Activated CD4-positive, alpha-beta T cell treated with anti-CD3 and anti-CD28 coated beads, Interleukin-2, amount 50 U/mL, for 48 hours (primary cell): ENCODE data around the gene ARPC1B.
"Not testable (repeated sequence)": the region's sequence is repeated elsewhere in the genome, so short reads cannot be mapped to it uniquely, and the experiment has no call there.

ENCODE experiments used
- DNase-seq, 2 experiments: peaks; one replicate each; pipeline ENCODE4 v3.0.0-alpha.2; 2020

Gene ARPC1B

DNA sequence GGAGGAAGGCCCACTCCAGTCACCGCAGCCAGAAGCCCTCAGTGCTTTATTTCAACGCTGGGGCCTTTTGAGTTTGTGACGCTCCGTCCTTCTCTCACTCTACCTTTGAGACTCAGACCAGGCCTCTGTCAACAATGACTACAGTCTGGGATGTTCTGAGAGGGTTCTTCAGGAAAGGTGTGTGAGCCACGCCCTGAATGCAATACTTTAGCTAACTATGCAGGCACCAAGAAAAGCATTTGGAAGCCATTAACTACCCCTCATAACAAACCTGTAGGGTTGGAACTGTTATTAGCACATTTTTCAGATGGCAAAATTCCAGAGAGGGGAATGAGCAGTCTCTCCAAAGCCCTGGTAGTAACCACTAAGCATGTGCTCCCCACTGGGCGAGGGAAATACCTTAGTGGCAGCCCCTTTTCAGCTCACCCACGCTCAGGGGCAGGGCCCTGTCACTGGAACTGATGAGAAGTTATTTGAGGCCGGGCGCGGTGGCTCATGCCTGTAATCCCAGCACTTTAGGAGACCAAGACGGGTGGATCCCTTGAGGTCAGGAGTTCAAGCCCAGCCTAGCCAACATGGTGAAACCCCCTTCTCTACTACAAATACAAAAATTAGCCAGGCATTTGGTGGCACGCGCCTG lies 5.7 kb upstream of the ARPC1B start:
- DNase-seq, result no peak

DNA sequence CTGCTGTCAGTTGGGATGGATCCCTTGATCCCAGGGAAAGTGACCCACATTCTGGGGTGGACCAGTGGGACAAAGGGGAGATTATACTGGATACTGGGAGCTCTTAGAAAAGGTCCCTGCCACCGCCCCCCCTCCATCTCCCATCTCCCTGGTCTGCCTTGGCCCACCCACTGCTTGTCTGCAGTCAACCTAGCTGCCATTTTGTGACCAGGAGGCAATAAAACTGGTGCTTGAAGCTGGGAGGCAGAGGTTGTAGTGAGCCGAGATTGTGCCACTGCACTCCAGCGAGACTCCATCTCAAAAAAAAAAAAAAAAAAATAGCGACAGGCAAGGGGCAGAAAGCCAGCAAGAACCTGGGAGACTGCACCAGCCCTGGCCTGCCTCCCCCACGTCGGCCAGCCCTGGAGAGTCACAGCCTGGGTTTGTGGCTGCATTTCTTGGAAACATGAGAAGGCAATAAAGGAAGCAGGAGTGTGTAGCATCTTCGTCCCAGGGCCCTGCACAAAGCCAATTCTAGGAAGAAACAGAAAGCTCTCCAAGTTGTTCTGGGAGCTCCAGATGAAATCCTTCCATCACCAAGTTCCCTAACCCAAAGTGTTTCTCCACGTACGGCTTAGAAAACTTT lies 4.7 kb upstream of the ARPC1B start:
- DNase-seq, result no peak

GRCh38 chr7:99371376-99371920 lies 3.1 kb upstream of the ARPC1B start:
- DNase-seq, result no peak

- no peak for DNase-seq
Measured at GRCh38 chr7:99372275-99373090, 2.0 kb upstream of the ARPC1B start.

DNA sequence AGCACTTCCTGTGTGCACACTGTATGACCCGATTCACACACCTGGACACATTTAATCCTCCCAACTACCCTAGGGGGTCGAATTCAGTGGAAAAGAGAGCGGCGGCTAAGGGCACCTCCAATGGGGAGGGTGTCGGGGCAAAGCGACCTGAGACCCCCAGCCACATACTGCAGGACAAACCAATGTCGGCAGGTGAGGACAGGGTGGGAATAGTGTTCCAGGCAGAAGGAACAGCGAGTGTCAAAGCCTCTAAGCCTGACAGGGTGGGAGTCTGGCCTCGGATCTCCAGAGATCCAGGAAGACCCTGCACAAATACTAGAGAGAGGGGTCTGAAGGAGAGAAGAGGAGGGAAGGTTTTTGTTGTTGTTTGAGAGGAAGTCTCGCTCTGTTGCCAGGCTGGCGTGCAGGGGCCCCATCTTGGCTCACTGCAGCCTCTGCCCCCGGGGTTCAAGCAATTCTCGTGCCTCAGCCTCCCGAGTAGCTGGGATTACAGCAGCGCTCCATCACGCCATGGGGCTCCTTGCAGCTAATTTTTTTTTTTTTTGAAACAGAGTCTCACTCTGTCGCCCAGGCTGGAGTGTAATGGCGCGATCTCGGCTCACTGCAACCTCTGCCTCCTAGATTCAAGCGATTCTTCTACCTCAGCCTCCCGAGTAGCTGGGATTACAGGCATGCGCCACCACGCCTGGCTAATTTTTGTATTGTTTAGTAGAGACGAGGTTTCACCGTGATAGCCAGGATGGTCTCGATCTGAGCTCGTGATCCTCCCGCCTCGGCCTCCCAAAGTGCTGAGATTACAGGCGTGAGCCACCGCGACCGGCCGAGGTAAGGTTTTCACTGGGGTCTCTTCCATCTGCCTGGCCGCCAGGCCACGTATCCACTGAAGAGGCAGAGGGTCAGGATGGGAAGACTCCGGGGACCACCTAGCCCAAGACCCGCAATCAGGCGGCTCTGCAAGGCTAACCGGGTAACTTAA lies 1.2 kb upstream of the ARPC1B start:
- no peak for DNase-seq

- DNase-seq, result peak; percentile 71 to 76
Measured at GRCh38 chr7:99375070-99375807, 709 bp downstream of the ARPC1B start.

- DNase-seq, result peak; percentile 55 to 67
Measured at GRCh38 chr7:99379043-99379577, 4.6 kb downstream of the ARPC1B start.

DNA sequence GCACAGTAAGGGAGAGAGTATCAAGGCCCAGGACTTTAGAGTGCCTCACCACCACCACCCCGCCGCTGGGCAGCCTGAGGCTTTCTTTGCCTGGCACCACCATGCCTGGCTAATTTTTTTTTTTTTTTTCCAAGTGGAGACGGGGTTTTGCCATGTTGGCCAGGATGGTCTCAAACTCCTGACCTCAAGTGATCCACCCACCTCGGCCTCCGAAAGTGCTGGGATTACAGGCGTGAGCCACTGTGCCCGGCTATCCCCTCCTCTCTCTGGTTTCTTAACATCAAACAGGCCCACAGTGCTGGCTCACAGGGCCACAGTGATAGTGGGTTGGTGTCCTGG lies 5.1 kb downstream of the ARPC1B start:
- DNase-seq, result not testable (repeated sequence)

DNA sequence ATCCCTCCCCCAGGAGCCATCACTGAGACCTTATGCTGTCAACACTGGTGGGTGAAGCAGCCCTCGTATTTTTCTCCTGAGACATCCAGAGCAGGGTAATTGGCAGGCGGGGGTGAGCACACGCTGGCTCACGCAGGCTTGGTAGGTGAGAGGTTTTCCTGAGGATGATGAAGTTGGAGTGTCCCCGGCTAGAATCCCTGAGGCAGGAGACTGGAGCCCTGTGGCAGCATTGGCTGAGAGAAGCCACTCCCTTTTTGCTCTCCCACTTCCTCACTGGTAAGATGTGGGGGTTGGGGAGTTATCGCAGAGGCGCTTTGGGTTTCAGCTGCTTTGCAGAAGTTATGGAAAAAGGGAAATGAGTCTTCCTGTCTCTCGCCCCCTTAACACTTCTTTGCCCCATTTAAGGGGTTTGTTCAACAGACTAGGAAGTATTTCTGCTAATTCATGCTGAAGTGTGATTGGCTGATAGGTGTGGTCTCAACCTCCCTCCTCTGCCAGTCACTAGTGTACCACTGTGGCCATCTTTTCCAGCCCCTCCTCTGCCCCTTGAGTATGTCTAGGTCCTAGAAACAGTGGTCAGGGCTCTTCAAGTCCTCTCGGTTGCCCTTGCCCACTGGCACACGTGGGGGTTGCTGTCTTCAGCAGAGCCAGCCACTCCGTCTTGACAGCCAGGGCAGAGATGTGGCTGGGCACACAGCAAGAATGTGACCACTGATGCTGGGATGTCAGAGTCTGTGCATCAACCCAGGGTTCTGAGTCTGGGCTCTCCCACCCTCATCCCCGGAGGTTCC lies 5.7 kb downstream of the ARPC1B start:
- peak; percentile 60 to 70 for DNase-seq

GRCh38 chr7:99380823-99381663 lies 6.5 kb downstream of the ARPC1B start:
- DNase-seq, result peak; percentile 88 to 91

DNA sequence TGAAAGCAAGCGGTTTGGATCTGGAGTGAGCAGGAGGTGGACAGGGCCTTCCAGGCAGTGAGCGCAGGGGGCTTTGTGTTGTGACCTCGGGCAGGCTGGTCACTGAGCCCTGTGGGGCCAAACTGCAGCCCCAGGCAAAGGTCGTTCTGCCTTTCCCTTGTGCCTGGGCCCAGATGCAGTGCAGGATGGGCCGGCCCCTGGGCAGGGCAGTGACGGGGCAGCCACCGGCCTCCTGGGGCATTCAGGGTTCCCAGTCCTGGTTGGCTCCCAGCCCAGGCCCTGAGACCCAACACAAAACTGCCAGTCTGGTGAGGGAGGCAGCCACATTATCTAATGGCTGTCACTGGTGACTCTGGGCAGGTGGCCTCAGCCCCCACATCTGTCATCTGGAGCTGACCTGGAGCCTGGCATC lies 7.1 kb downstream of the ARPC1B start:
- no peak for DNase-seq

GRCh38 chr7:99383203-99383602 lies 8.7 kb downstream of the ARPC1B start:
- DNase-seq, result no peak

DNA sequence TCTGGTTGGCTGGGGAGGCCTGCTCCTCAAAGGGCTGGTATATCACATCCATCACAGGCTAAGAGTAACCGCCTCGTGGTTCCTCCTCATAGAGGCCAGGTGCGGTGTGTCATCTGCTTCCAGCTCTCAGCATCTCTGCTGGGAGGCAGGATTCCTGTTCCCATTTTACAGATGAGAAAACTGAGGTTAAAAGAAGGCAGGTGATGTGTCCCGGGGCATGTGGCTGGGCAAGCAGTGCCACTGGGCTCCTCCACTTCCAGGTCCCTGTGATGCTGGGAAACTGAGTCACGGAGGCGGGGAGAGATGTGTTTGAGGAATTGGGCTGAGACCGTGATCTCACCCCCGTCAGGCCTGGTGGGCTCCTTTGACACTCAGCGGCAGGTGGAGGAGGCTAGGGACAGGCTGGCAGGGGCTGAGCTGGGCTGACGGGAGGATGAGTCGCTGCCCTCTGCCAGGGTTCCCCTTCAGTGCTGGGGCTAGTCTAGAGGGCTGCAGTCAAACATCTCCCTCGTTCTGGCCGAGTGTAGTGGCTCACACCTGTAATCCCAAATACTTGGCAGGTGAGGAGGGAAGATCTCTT lies 9.4 kb downstream of the ARPC1B start:
- DNase-seq, result no peak

DNA sequence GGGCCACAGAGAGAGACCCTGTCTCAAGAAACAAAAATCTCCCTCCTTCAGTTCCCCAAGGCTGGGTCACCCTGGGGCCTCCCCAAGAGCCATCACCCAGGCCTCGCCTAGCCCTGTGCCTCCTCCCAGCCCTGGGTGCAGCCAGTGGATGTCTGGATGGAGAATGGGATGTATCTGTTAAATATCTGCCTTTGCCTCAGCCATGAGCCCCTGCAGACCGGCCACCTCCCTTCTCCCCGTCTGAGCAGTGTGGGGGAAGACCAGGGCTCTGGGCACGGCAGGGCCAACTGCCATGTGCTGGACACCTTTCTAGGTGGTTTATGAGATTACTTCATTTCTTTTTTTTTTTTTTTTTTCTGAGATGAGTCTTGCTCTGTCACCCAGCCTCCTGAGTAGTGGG lies 10.0 kb downstream of the ARPC1B start:
- no peak for DNase-seq

GRCh38 chr7:99385564-99385963 lies 11.0 kb downstream of the ARPC1B start:
- DNase-seq, result no peak

DNA sequence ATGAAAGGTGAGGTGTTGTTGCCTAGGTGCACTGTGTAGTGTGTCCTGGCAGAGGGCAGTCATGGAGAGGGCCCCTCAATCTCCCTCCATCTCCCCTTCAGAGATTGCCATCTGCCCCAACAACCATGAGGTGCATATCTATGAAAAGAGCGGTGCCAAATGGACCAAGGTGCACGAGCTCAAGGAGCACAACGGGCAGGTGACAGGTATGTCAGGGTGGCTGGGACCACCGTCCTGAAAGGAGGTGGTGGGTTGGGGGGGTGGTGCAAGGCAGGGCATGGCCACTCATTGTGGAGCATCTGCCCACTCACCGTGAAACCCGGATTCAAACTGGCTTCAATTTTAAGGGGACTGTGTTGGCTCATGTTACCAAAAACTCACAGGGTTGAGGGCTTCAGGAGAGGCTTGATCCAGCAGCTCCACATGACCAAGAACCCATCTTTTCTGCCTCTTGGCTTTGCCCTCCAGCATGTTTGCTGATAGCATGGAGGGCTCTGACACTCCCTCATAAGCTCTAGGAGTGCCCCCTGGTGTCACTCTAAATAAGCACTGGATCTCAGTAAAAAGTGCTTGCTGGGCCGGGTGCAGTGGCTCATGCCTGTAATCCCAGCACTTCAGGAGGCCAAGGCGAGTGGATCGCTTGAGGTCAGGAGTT lies 12.2 kb downstream of the ARPC1B start:
- DNase-seq, result no peak

DNA sequence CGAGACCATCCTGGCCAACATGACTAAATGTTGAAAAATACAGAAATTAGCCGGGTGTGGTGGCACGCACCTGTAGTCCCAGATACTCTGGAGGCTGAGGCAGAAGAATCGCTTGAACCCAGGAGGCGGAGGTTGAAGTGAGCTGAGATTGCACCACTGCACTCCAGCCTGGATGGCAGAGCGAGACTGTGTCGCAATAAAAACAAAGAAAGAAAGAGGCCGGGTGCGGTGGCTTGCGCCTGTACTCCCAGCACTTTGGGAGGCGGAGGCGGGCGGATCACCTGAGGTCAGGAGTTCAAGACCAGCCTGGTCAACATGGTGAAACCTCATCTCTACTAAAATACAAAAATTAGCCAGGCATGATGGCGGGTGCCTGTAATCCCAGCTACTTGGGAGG lies 12.7 kb downstream of the ARPC1B start:
- not testable (repeated sequence) for DNase-seq

DNA sequence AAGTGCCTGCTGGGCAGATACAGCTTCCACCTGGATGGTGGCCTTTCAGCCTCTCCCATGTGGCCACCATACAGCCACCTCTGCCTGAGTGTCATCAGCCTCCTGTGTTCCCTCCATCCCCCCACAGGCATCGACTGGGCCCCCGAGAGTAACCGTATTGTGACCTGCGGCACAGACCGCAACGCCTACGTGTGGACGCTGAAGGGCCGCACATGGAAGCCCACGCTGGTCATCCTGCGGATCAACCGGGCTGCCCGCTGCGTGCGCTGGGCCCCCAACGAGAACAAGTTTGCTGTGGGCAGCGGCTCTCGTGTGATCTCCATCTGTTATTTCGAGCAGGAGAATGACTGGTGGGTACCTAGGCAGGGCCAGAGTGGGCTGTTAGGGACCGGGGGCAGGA lies 13.4 kb downstream of the ARPC1B start:
- no peak for DNase-seq

DNA sequence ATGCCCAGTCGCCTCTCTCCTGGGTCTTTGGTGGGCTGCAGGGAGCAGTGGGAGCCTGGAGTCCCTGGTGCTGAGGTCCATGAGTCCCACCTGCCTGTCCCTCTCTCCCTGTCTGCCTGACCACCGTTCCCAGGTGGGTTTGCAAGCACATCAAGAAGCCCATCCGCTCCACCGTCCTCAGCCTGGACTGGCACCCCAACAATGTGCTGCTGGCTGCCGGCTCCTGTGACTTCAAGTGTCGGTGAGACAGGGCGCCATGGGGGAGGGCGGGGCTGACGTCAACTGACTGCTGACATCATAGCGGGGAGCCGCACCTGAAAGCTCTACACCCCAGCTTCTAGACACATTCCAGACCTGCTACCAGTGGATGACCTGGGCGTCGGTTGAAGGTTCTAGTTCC lies 15.2 kb downstream of the ARPC1B start:
- DNase-seq, result no peak
